ENCODE data around the gene TLK1.

The TLK1 gene

GRCh38 chr2:171154348-171154747 is 6.3 kb downstream of the TLK1 start:
- Histone ChIP-seq H3K4me1 (ENCODE audit: control insufficient read depth in 1 of 2, insufficient read depth in 2 of 2, low read length in 2 of 2) (peaks cover 5 to 24% of the 10 kb centered on the region in 2 donors), H3K27me3 (ENCODE audit: low read depth, low read length) (no peaks in the 10 kb centered on the region), H3K27ac (ENCODE audit: low read length) (no peak overlapping the region), H3K4me3 (ENCODE audit: low read depth in 1 of 2, low read length in 2 of 2) (no peak overlapping the region), H3K9me3 (ENCODE audit: control insufficient read depth in 1 of 2, low read length in 2 of 2) (no peaks in the 10 kb centered on the region), H3K36me3 (ENCODE audit: control insufficient read depth in 1 of 2, insufficient read depth in 2 of 2, low read length in 2 of 2) (no peaks in the 10 kb centered on the region)

DNA sequence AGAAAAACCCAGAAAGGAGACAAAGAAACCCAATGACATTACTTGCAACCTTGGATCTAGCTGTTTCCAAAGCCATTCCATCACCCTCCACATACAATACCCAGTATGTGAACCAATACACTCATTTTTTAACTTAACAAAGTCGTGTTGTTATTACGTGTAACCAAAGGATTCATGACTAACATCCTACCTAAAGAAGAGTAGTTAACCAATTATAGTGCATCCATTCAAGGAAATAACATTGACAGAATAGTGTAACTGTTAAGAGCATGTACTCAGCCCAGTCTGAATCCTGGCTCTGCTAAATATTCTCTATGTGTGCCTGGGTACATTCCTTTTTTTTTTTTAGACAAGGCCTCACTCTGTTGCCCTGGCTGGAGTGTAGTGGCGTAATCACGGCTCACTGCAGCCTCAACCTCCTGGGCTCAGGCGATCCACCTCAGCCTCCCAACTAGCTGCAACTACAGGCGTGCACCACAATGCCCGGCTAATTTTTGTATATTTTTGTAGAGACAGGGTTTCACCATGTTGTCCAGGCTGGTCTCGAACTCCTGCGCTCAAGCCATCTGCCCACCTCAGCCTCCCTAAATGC is 9.9 kb downstream of the TLK1 start:
- Histone ChIP-seq H3K4me3 (ENCODE audit: low read depth in 1 of 2, low read length in 2 of 2) (no peak overlapping the region), H3K27ac (ENCODE audit: low read length) (no peak overlapping the region), H3K27me3 (ENCODE audit: low read depth, low read length) (no peaks in the 10 kb centered on the region), H3K4me1 (ENCODE audit: control insufficient read depth in 1 of 2, insufficient read depth in 2 of 2, low read length in 2 of 2) (peaks cover 10 to 24% of the 10 kb centered on the region in 2 donors), H3K36me3 (ENCODE audit: control insufficient read depth in 1 of 2, insufficient read depth in 2 of 2, low read length in 2 of 2) (no peaks in the 10 kb centered on the region), H3K9me3 (ENCODE audit: control insufficient read depth in 1 of 2, low read length in 2 of 2) (no peaks in the 10 kb centered on the region)

GRCh38 chr2:171149986-171150693 is 10.6 kb downstream of the TLK1 start:
- Histone ChIP-seq H3K4me1 (ENCODE audit: control insufficient read depth in 1 of 2, insufficient read depth in 2 of 2, low read length in 2 of 2) (peaks cover 10 to 24% of the 10 kb centered on the region in 2 donors), H3K27me3 (ENCODE audit: low read depth, low read length) (no peaks in the 10 kb centered on the region), H3K36me3 (ENCODE audit: control insufficient read depth in 1 of 2, insufficient read depth in 2 of 2, low read length in 2 of 2) (no peaks in the 10 kb centered on the region), H3K4me3 (ENCODE audit: low read depth in 1 of 2, low read length in 2 of 2) (no peak overlapping the region), H3K9me3 (ENCODE audit: control insufficient read depth in 1 of 2, low read length in 2 of 2) (no peaks in the 10 kb centered on the region), H3K27ac (ENCODE audit: low read length) (no peak overlapping the region)

- no peak overlapping the region for H3K27ac ChIP-seq (ENCODE audit: low read length)
- no peak overlapping the region for H3K4me3 ChIP-seq (ENCODE audit: low read depth in 1 of 2, low read length in 2 of 2)
- no peaks in the 10 kb centered on the region for H3K36me3 ChIP-seq (ENCODE audit: control insufficient read depth in 1 of 2, insufficient read depth in 2 of 2, low read length in 2 of 2)
- H3K9me3 ChIP-seq (ENCODE audit: control insufficient read depth in 1 of 2, low read length in 2 of 2): no peaks in the 10 kb centered on the region
- H3K4me1 ChIP-seq (ENCODE audit: control insufficient read depth in 1 of 2, insufficient read depth in 2 of 2, low read length in 2 of 2): peaks cover 7 to 20% of the 10 kb centered on the region in 2 donors
- H3K27me3 ChIP-seq (ENCODE audit: low read depth, low read length): no peaks in the 10 kb centered on the region
Observed at GRCh38 chr2:171149171-171149938, 11.3 kb downstream of the TLK1 start.

DNA sequence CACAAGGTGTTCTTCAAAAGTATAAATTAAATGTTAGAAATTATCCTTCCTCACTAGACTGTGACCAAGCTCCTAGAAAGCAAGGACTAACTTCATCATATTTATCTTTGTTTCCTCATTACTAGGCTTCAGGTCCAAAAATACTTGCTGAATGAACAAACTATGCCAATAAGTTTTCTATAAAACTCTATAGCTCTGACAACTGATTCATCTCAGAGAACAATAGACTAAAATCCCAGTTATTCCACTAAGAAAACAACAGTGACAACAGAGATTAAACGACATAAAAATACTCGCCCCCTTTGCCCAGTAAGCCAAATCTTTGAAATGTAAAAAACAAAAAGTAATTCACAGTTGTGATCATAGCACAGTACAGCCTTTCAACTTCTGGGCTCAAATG is 13.6 kb downstream of the TLK1 start:
- no peak overlapping the region for H3K4me3 ChIP-seq (ENCODE audit: low read depth in 1 of 2, low read length in 2 of 2)
- no peak overlapping the region for H3K27ac ChIP-seq (ENCODE audit: low read length)
- H3K9me3 ChIP-seq (ENCODE audit: control insufficient read depth in 1 of 2, low read length in 2 of 2): no peaks in the 10 kb centered on the region
- no peaks in the 10 kb centered on the region for H3K36me3 ChIP-seq (ENCODE audit: control insufficient read depth in 1 of 2, insufficient read depth in 2 of 2, low read length in 2 of 2)
- H3K4me1 ChIP-seq (ENCODE audit: control insufficient read depth in 1 of 2, insufficient read depth in 2 of 2, low read length in 2 of 2): peaks cover 4 to 15% of the 10 kb centered on the region in 2 donors
- H3K27me3 ChIP-seq (ENCODE audit: low read depth, low read length): no peaks in the 10 kb centered on the region

DNA sequence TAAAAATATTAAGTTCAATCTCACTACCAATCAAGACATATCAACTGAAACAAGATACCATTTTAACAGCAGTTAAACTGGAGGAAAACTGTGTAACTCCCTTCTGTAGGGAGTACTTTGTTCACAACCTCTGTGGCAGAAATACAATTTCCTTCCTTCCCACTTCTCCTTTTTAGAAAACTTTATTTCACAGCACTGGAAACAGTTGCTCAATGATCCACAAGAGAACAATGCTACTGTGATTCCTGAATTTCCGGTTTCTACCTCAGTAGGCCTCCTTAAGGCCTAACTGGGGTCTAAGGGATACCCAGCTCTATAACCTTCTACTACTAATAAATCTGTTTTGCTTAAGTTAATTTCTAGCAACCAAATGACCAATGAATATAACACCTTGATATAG is 14.1 kb downstream of the TLK1 start:
- Histone ChIP-seq H3K27me3 (ENCODE audit: low read depth, low read length) (no peaks in the 10 kb centered on the region), H3K4me3 (ENCODE audit: low read depth in 1 of 2, low read length in 2 of 2) (no peak overlapping the region), H3K9me3 (ENCODE audit: control insufficient read depth in 1 of 2, low read length in 2 of 2) (no peaks in the 10 kb centered on the region), H3K4me1 (ENCODE audit: control insufficient read depth in 1 of 2, insufficient read depth in 2 of 2, low read length in 2 of 2) (peaks cover 5 to 20% of the 10 kb centered on the region in 2 donors), H3K27ac (ENCODE audit: low read length) (no peak overlapping the region), H3K36me3 (ENCODE audit: control insufficient read depth in 1 of 2, insufficient read depth in 2 of 2, low read length in 2 of 2) (no peaks in the 10 kb centered on the region)

- Histone ChIP-seq H3K4me3 (ENCODE audit: low read depth in 1 of 2, low read length in 2 of 2) (no peak overlapping the region), H3K36me3 (ENCODE audit: control insufficient read depth in 1 of 2, insufficient read depth in 2 of 2, low read length in 2 of 2) (no peaks in the 10 kb centered on the region), H3K4me1 (ENCODE audit: control insufficient read depth in 1 of 2, insufficient read depth in 2 of 2, low read length in 2 of 2) (peaks cover 11 to 24% of the 10 kb centered on the region in 2 donors), H3K27me3 (ENCODE audit: low read depth, low read length) (no peaks in the 10 kb centered on the region), H3K27ac (ENCODE audit: low read length) (no peak overlapping the region), H3K9me3 (ENCODE audit: control insufficient read depth in 1 of 2, low read length in 2 of 2) (no peaks in the 10 kb centered on the region)
Observed at GRCh38 chr2:171146071-171146470, 14.6 kb downstream of the TLK1 start.

DNA sequence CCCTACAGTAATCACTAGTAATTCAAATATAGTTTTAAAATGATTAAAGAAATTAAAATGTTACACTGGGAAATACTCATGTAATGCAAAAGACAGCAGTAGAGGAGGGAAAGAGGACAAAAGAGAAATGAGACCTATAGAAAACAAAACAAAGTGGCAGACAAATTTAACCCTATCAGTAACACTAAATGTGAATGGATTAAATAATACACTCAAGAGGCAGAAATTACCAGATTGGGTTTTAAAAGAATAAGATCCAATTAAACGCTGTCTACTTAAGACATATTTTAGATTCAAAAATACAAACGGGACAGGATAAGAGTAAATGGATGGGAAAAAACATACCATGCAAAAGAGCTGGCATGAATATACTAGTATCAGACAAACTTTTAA is 17.0 kb downstream of the TLK1 start:
- H3K9me3 ChIP-seq (ENCODE audit: control insufficient read depth in 1 of 2, low read length in 2 of 2): no peaks in the 10 kb centered on the region
- H3K4me3 ChIP-seq (ENCODE audit: low read depth in 1 of 2, low read length in 2 of 2): no peak overlapping the region
- no peaks in the 10 kb centered on the region for H3K27me3 ChIP-seq (ENCODE audit: low read depth, low read length)
- H3K36me3 ChIP-seq (ENCODE audit: control insufficient read depth in 1 of 2, insufficient read depth in 2 of 2, low read length in 2 of 2): no peaks in the 10 kb centered on the region
- H3K4me1 ChIP-seq (ENCODE audit: control insufficient read depth in 1 of 2, insufficient read depth in 2 of 2, low read length in 2 of 2): peaks cover 14 to 20% of the 10 kb centered on the region in 2 donors
- no peak overlapping the region for H3K27ac ChIP-seq (ENCODE audit: low read length)

- peaks cover 14 to 26% of the 10 kb centered on the region in 2 donors for H3K4me1 ChIP-seq (ENCODE audit: control insufficient read depth in 1 of 2, insufficient read depth in 2 of 2, low read length in 2 of 2)
- H3K27me3 ChIP-seq (ENCODE audit: low read depth, low read length): no peaks in the 10 kb centered on the region
Observed at GRCh38 chr2:171142398-171142797, 18.3 kb downstream of the TLK1 start.

DNA sequence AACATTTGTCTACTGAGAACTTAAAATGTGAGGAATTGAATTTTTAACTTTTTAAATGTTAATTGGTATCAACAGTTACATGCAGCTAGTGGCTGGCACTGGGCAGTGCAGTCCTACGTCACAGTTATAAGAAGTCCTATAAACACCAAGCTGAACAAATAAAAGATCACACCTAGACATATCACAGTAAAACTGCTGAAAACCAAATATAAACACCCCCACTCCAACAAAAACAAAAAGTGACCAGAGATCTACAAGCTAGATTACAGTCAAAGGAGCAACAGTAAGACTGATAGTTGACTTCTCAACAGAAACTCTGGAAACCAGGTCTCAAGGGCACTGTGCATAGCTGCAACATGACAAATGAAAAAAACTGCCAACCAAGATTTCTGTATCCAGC is 19.4 kb downstream of the TLK1 start:
- H3K4me1 ChIP-seq (ENCODE audit: control insufficient read depth in 1 of 2, insufficient read depth in 2 of 2, low read length in 2 of 2): peaks cover 10 to 18% of the 10 kb centered on the region in 2 donors
- no peak overlapping the region for H3K27ac ChIP-seq (ENCODE audit: low read length)
- H3K27me3 ChIP-seq (ENCODE audit: low read depth, low read length): no peaks in the 10 kb centered on the region
- H3K9me3 ChIP-seq (ENCODE audit: control insufficient read depth in 1 of 2, low read length in 2 of 2): no peaks in the 10 kb centered on the region
- no peak overlapping the region for H3K4me3 ChIP-seq (ENCODE audit: low read depth in 1 of 2, low read length in 2 of 2)
- H3K36me3 ChIP-seq (ENCODE audit: control insufficient read depth in 1 of 2, insufficient read depth in 2 of 2, low read length in 2 of 2): no peaks in the 10 kb centered on the region

More at GRCh38 chr2:171142398-171142797, 18.3 kb downstream of the TLK1 start:
- Histone ChIP-seq H3K27ac (ENCODE audit: low read length) (no peak overlapping the region), H3K4me3 (ENCODE audit: low read depth in 1 of 2, low read length in 2 of 2) (no peak overlapping the region), H3K36me3 (ENCODE audit: control insufficient read depth in 1 of 2, insufficient read depth in 2 of 2, low read length in 2 of 2) (no peaks in the 10 kb centered on the region), H3K9me3 (ENCODE audit: control insufficient read depth in 1 of 2, low read length in 2 of 2) (no peaks in the 10 kb centered on the region)

DNA sequence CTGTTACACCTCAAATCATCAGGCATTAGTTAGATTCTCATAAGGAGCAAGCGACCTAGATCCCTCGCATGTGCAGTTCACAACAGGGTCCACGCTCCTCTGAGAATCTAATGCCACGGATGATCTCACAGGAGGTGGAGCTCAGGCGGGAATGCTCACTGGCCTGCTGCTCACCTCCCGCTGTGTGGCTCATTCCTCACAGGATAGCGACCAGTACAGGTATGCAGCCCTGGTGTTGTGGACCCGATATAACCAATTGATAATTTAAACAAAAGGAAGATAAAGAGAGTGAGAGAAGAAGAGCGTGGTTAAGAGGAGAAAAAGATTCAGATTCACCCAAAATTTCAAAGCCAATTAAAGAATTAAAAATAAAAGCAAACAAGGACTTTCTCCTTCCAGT is 20.8 kb downstream of the TLK1 start:
- H3K27me3 ChIP-seq (ENCODE audit: low read depth, low read length): no peaks in the 10 kb centered on the region
- H3K27ac ChIP-seq (ENCODE audit: low read length): no peak overlapping the region
- H3K36me3 ChIP-seq (ENCODE audit: control insufficient read depth in 1 of 2, insufficient read depth in 2 of 2, low read length in 2 of 2): no peaks in the 10 kb centered on the region
- no peaks in the 10 kb centered on the region for H3K9me3 ChIP-seq (ENCODE audit: control insufficient read depth in 1 of 2, low read length in 2 of 2)
- H3K4me3 ChIP-seq (ENCODE audit: low read depth in 1 of 2, low read length in 2 of 2): no peak overlapping the region
- H3K4me1 ChIP-seq (ENCODE audit: control insufficient read depth in 1 of 2, insufficient read depth in 2 of 2, low read length in 2 of 2): peaks cover 10 to 18% of the 10 kb centered on the region in 2 donors
